Hepatocyte (in vitro differentiated cells): ENCODE measurements around the gene SLC39A10.

ENCODE experiments used
- EZH2 ChIP-seq: fragments of 200-600 bp; sonication (generic); IDR thresholded peaks from 2 replicates; pipeline ENCODE4 v1.6.1; 2016; ENCODE audit warnings: antibody characterized with exemption, mild to moderate bottlenecking, borderline replicate concordance
- EZH2phosphoT487 ChIP-seq: fragments of 200-600 bp; sonication (generic); IDR thresholded peaks from one replicate; pipeline ENCODE4 v1.6.1; 2018; ENCODE audit warnings: antibody characterized with exemption, mild to moderate bottlenecking, low read depth, moderate library complexity; ENCODE audit not compliant: unreplicated experiment, severe bottlenecking

DNA sequence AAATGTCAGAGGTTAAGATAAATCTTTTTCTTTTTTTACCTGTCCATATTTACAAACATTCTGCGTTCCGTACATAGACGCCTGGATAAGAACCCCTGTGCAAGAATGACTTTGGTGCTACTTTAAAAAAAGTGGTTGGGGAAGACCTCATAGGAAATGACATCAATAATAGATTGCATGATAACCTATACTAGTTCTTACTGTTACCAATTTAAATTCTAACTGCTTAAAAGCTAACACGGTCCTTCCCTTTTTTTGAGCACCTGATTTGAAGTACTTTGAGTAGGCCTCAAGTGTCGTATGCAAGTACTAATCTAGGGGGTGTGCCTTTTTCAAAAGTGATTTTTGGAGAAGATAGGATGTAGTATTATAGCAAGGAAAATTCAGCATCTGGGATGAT, 2.1 kb downstream of the SLC39A10 start:
- TF ChIP-seq EZH2phosphoT487 (no peak), EZH2 (no peak)
